HG02588 (cell line): Measurements from ENCODE around the gene HSF5.
A peak's percentile ranks its signal among the peaks of the same experiment; 100 is the strongest.
"Not testable (repeated sequence)": the region's sequence is repeated elsewhere in the genome, so short reads cannot be mapped to it uniquely, and the experiment has no call there.

Experiments
- ATAC-seq: cut with Tn5 transposase; IDR thresholded peaks from one replicate; pipeline ENCODE4 v1.9.1; 2021; ENCODE audit warnings: mild to moderate bottlenecking, moderate library complexity; ENCODE audit not compliant: unreplicated experiment

The HSF5 gene

GRCh38 chr17:58517378-58517927, 29.2 kb upstream of the HSF5 start:
- ATAC-seq: no peak

GRCh38 chr17:58516644-58517377, 28.6 kb upstream of the HSF5 start:
- ATAC-seq: no peak

- ATAC-seq: no peak
Observed at GRCh38 chr17:58515286-58515685, 27.1 kb upstream of the HSF5 start.

GRCh38 chr17:58514770-58515157, 26.6 kb upstream of the HSF5 start:
- ATAC-seq: no peak

GRCh38 chr17:58513965-58514769, 26.0 kb upstream of the HSF5 start, which contains the start of gene MTMR4:
Gene MTMR4 (minus strand): TSS chr17:58514638. CDS start chr17:58514407, 231 bp downstream.
- peak; percentile 21 for ATAC-seq

- ATAC-seq: no peak
Observed at GRCh38 chr17:58513267-58513964, 25.2 kb upstream of the HSF5 start.

GRCh38 chr17:58510075-58510474, 21.9 kb upstream of the HSF5 start:
- no peak for ATAC-seq

GRCh38 chr17:58508341-58509067, 20.3 kb upstream of the HSF5 start:
- ATAC-seq: no peak

GRCh38 chr17:58507123-58507634, 19.0 kb upstream of the HSF5 start:
- ATAC-seq: no peak

GRCh38 chr17:58506354-58507080, 18.3 kb upstream of the HSF5 start:
- ATAC-seq: no peak

GRCh38 chr17:58504826-58505351, 16.7 kb upstream of the HSF5 start:
- peak; percentile 84 for ATAC-seq

- no peak for ATAC-seq
Observed at GRCh38 chr17:58503866-58504265, 15.7 kb upstream of the HSF5 start.

- ATAC-seq: not testable (repeated sequence)
Observed at GRCh38 chr17:58503134-58503533, 14.9 kb upstream of the HSF5 start.

- ATAC-seq: no peak
Observed at GRCh38 chr17:58501451-58501850, 13.2 kb upstream of the HSF5 start.

- ATAC-seq: no peak
Observed at GRCh38 chr17:58498177-58498828, 10.1 kb upstream of the HSF5 start.

- no peak for ATAC-seq
Observed at GRCh38 chr17:58493506-58493905, 5.3 kb upstream of the HSF5 start.

GRCh38 chr17:58492238-58493121, 4.3 kb upstream of the HSF5 start:
- ATAC-seq: no peak

GRCh38 chr17:58491510-58492045, 3.4 kb upstream of the HSF5 start:
- no peak for ATAC-seq
